Memory B cell (primary cell): Measurements from ENCODE around the gene DNAH17.

Source experiments
- ATAC-seq: fragments of 150-1000 bp; cut with Tn5 transposase; 2 replicates; pipeline ENCODE4 v1.10.0; 2021; ENCODE audit warnings: low read depth, mild to moderate bottlenecking, moderate library complexity
- DNase-seq, 2 donors: peaks; one replicate each; pipeline ENCODE4 v3.0.0; 2022; ENCODE audit warnings: low spot score in 2 of 2
- H3K27ac Mint-ChIP-seq: one replicate; pipeline ENCODE4 v1.8.0; 2022; ENCODE audit warnings: mild to moderate bottlenecking, moderate library complexity, mixed read lengths
- H3K27me3 Mint-ChIP-seq: one replicate; pipeline ENCODE4 v1.8.0; 2022; ENCODE audit warnings: mixed read lengths
- H3K36me3 Mint-ChIP-seq: one replicate; pipeline ENCODE4 v1.8.0; 2022; ENCODE audit warnings: mild to moderate bottlenecking, mixed read lengths
- H3K4me1 Mint-ChIP-seq: one replicate; pipeline ENCODE4 v1.8.0; 2022; ENCODE audit warnings: mixed read lengths
- H3K4me3 Mint-ChIP-seq: one replicate; pipeline ENCODE4 v1.8.0; 2022; ENCODE audit warnings: mild to moderate bottlenecking, moderate library complexity, mixed read lengths
- H3K9me3 Mint-ChIP-seq: one replicate; pipeline ENCODE4 v1.8.0; 2022; ENCODE audit warnings: mixed read lengths

The DNAH17 gene

DNA sequence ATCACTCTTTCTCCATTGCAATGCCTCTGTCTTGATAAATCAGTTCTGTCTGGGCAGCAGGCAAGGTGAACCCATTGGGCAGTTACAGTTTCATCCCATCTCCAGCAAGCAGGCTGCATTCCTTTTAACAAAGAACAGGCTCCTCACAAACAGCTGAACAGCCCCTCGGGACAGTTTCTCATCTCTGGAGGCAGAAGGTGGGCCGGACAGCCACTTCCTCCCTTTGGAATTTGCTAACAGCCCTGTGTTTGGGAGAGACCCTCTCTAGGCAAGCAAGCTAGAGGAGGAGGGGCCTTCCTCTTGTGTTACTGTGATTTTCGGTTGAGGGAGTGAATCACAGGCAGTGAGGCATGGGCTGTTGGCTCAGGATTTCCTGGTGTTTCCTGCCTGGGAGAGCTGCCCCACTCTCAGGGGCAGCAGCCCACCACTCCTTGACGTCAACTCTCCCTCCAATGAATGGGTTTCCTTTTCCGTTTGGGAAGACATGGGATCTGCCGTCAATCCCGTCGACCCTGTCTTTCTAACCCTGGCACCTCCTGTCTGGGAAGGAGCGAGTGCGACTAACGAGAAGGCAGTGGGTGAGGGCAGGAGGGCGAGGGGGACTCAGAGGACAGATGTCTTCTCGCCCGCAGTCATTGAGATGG is 202.4 kb downstream of the DNAH17 start:
- H3K27ac Mint-ChIP-seq = no peak overlapping the region
- H3K36me3 Mint-ChIP-seq = no peaks in the 10 kb centered on the region
- H3K27me3 Mint-ChIP-seq = peaks cover 1% of the 10 kb centered on the region
- H3K4me3 Mint-ChIP-seq = no peak overlapping the region
- peaks cover 4% of the 10 kb centered on the region for H3K4me1 Mint-ChIP-seq
- no peak for DNase-seq
- no peaks in the 10 kb centered on the region for H3K9me3 Mint-ChIP-seq
- no peak for ATAC-seq

- ATAC-seq (no peak), DNase-seq (no peak)
- H3K27ac Mint-ChIP-seq = no peak overlapping the region
- no peak overlapping the region for H3K4me3 Mint-ChIP-seq
- H3K4me1 Mint-ChIP-seq = peaks cover 3% of the 10 kb centered on the region
- H3K36me3 Mint-ChIP-seq = no peaks in the 10 kb centered on the region
- H3K9me3 Mint-ChIP-seq = no peaks in the 10 kb centered on the region
- peaks cover 1% of the 10 kb centered on the region for H3K27me3 Mint-ChIP-seq
These were observed 203.0 kb downstream of the DNAH17 start for GRCh38 chr17:78374189-78374588.
